HG03571 (cell line): ENCODE results near the gene NTHL1.

Source experiments
- ATAC-seq: cut with Tn5 transposase; IDR thresholded peaks from one replicate; pipeline ENCODE4 v1.9.1; 2021; ENCODE audit not compliant: unreplicated experiment

The NTHL1 gene

GRCh38 chr16:2084895-2085625, 37.4 kb upstream of the NTHL1 start:
- ATAC-seq, result no peak

GRCh38 chr16:2083876-2084780, 36.5 kb upstream of the NTHL1 start:
- ATAC-seq, result no peak

GRCh38 chr16:2083409-2083808, 35.8 kb upstream of the NTHL1 start:
- ATAC-seq, result no peak

GRCh38 chr16:2082983-2083364, 35.3 kb upstream of the NTHL1 start:
- ATAC-seq, result no peak

- ATAC-seq, result no peak
Measured at GRCh38 chr16:2082171-2082982, 34.7 kb upstream of the NTHL1 start.

GRCh38 chr16:2081201-2082084, 33.8 kb upstream of the NTHL1 start:
- no peak for ATAC-seq

GRCh38 chr16:2079991-2080390, 32.4 kb upstream of the NTHL1 start:
- ATAC-seq, result no peak

GRCh38 chr16:2079311-2079800, 31.7 kb upstream of the NTHL1 start:
- ATAC-seq, result no peak

- ATAC-seq, result no peak
Measured at GRCh38 chr16:2078691-2079090, 31.1 kb upstream of the NTHL1 start.

- ATAC-seq, result no peak
Measured at GRCh38 chr16:2078096-2078495, 30.5 kb upstream of the NTHL1 start.

GRCh38 chr16:2077696-2078095, 30.1 kb upstream of the NTHL1 start:
- no peak for ATAC-seq

- no peak for ATAC-seq
Measured at GRCh38 chr16:2077016-2077415, 29.4 kb upstream of the NTHL1 start.

- ATAC-seq, result no peak
Measured at GRCh38 chr16:2076072-2076865, 28.6 kb upstream of the NTHL1 start.

GRCh38 chr16:2075631-2076030, 28.0 kb upstream of the NTHL1 start:
- no peak for ATAC-seq

- no peak for ATAC-seq
Measured at GRCh38 chr16:2074071-2074470, 26.4 kb upstream of the NTHL1 start.

- ATAC-seq, result no peak
Measured at GRCh38 chr16:2072926-2073325, 25.3 kb upstream of the NTHL1 start.

- ATAC-seq, result no peak
Measured at GRCh38 chr16:2071454-2072202, 24.0 kb upstream of the NTHL1 start.

GRCh38 chr16:2070576-2071453, 23.2 kb upstream of the NTHL1 start:
- no peak for ATAC-seq
